ENCODE measurements around the gene DNAI2.
"Not testable (repeated sequence)": the region's sequence is repeated elsewhere in the genome, so short reads cannot be mapped to it uniquely, and the experiment has no call there.

Gene DNAI2

GRCh38 chr17:74245145-74245831 lies 28.7 kb upstream of the DNAI2 start:
- no peak for DNase-seq

GRCh38 chr17:74245871-74246270 lies 28.2 kb upstream of the DNAI2 start:
- peak; percentile 61 to 78 (median 74) for DNase-seq

GRCh38 chr17:74249590-74250270 lies 24.3 kb upstream of the DNAI2 start:
- DNase-seq: no peak

- no peak for DNase-seq
Observed at GRCh38 chr17:74250324-74250995, 23.6 kb upstream of the DNAI2 start.

- DNase-seq: no peak
Observed at GRCh38 chr17:74251051-74251450, 23.0 kb upstream of the DNAI2 start.

- DNase-seq: no peak
Observed at GRCh38 chr17:74251569-74251968, 22.5 kb upstream of the DNAI2 start.

GRCh38 chr17:74252211-74252610 lies 21.8 kb upstream of the DNAI2 start:
- no peak for DNase-seq

GRCh38 chr17:74253036-74253435 lies 21.0 kb upstream of the DNAI2 start:
- no peak for DNase-seq

- DNase-seq: no peak
Observed at GRCh38 chr17:74257311-74257710, 16.7 kb upstream of the DNAI2 start.

- DNase-seq: no peak
Observed at GRCh38 chr17:74259667-74260524, 14.1 kb upstream of the DNAI2 start.

GRCh38 chr17:74260525-74260850 lies 13.5 kb upstream of the DNAI2 start:
- DNase-seq: no peak

GRCh38 chr17:74262601-74263000 lies 11.4 kb upstream of the DNAI2 start:
- no peak for DNase-seq

- DNase-seq: not testable (repeated sequence)
Observed at GRCh38 chr17:74267054-74267453, 7.0 kb upstream of the DNAI2 start.

- DNase-seq: no peak
Observed at GRCh38 chr17:74267579-74267978, 6.5 kb upstream of the DNAI2 start.

GRCh38 chr17:74267987-74268499 lies 6.0 kb upstream of the DNAI2 start:
- DNase-seq: no peak

GRCh38 chr17:74268558-74268957 lies 5.5 kb upstream of the DNAI2 start:
- no peak for DNase-seq

GRCh38 chr17:74270333-74270732 lies 3.7 kb upstream of the DNAI2 start:
- no peak for DNase-seq

- peak in 2 of 3 donors; percentile 40 to 43 for DNase-seq
Observed at GRCh38 chr17:74271281-74271680, 2.8 kb upstream of the DNAI2 start.

GRCh38 chr17:74271901-74272561 lies 2.0 kb upstream of the DNAI2 start:
- DNase-seq: no peak

- DNase-seq: no peak
Observed at GRCh38 chr17:74272731-74273201, 1.3 kb upstream of the DNAI2 start.

GRCh38 chr17:74274709-74275340 lies 791 bp downstream of the DNAI2 start:
- peak; percentile 34 to 41 (median 35) for DNase-seq

- no peak for DNase-seq
Observed at GRCh38 chr17:74276051-74276476, 2.0 kb downstream of the DNAI2 start.

All from suppressor macrophage treated with lipopolysaccharide for 1 hour (primary cell).